ENCODE results near the gene UBR2. TPM values are rescaled to one million over a fixed set of nuclear protein-coding genes. Genes with fewer than 3 reads are reported as not detected.

Gene UBR2
- total and polyA plus RNA-seq, 2 of the 4 experiments (the other 2 are of a cell fraction): 7.7 to 32.3 TPM

GRCh38 chr6:42599558-42599957, 35.7 kb downstream of the UBR2 start:
- no peak overlapping the region for H3K4me2 ChIP-seq (ENCODE audit: low read depth, low read length)
- H3K56ac ChIP-seq (ENCODE audit: extremely low read depth, insufficient read depth, low read length): no peak overlapping the region
- H2BK15ac ChIP-seq (ENCODE audit: low read depth, low read length): no peak overlapping the region
- ChIA-PET POLR2A (ENCODE audit: unreplicated experiment) (no interaction called here), CTCF (no interaction called here)
- peaks cover 2% of the 10 kb centered on the region; the same call in 1 of the 2 replicates for H3K9me1 ChIP-seq (ENCODE audit: insufficient read depth, low read length)
- no peak overlapping the region for H2AFZ ChIP-seq (replicated peaks; ENCODE audit: low read length, poor library complexity)
- peaks cover 7% of the 10 kb centered on the region; the same call in 1 of the 2 replicates for H4K20me1 ChIP-seq (ENCODE audit: insufficient read depth, low read length)
- no peak overlapping the region for H4K5ac ChIP-seq (ENCODE audit: low read depth, low read length)
- H3K9ac ChIP-seq (ENCODE audit: low read depth, low read length): no peak overlapping the region
- H3K18ac ChIP-seq (ENCODE audit: low read depth, low read length): no peak overlapping the region
- dilution Hi-C loops (cut with HindIII; ENCODE audit: low sequenced_read_pairs, unreplicated experiment): no loop called here
- ATAC-seq (ENCODE audit: low read depth) (no peak), DNase-seq (no peak)
- no peaks in the 10 kb centered on the region for H3K9me3 ChIP-seq (ENCODE audit: control insufficient read depth, insufficient read depth, low read length)
- no peak overlapping the region for H3K4me3 ChIP-seq (ENCODE audit: insufficient read depth, low read depth, low read length)
- H2BK5ac ChIP-seq (ENCODE audit: low read depth, low read length, poor library complexity, severe bottlenecking): no peak overlapping the region
- H3K23ac ChIP-seq (ENCODE audit: low read depth, low read length): no peak overlapping the region
- H3K27me3 ChIP-seq (ENCODE audit: control insufficient read depth, insufficient read depth, low read length): no peaks in the 10 kb centered on the region
- H4K91ac ChIP-seq (ENCODE audit: insufficient read depth, low read depth, low read length): no peak overlapping the region
- no peak overlapping the region; the same call in 1 of the 2 replicates for H2AK5ac ChIP-seq (ENCODE audit: low read depth, low read length)
- no peak overlapping the region for H2BK20ac ChIP-seq (ENCODE audit: low read depth, low read length)
- in situ Hi-C loops (cut with MboI; ENCODE audit: low sequenced_read_pairs): no loop called here
- intact Hi-C loops (cut with micrococcal nuclease): loop anchor here (10.0 kb wide), 1 partner anchor 45 kb away; no protein-coding TSS in a partner anchor
- peaks cover 18 to 44% of the 10 kb centered on the region in 2 experiments for H3K79me1 ChIP-seq (ENCODE audit: low read depth in 1 of 2, low read length in 2 of 2)
- no TSS peak for BruUV-seq (replicated peaks)
- H3K4ac ChIP-seq (ENCODE audit: low read depth, low read length): no peak overlapping the region
- H2AK9ac ChIP-seq (replicated peaks; ENCODE audit: low read depth, low read length, poor library complexity): no peak overlapping the region
- H3K36me3 ChIP-seq (ENCODE audit: control insufficient read depth, insufficient read depth, low read length): peaks cover 10% of the 10 kb centered on the region
- no peak overlapping the region for H3K14ac ChIP-seq (replicated peaks; ENCODE audit: low read depth, low read length)
- no peak for TF ChIP-seq MAZ (IDR thresholded peaks at IDR 0.05; ENCODE audit: borderline replicate concordance, low read depth, low read length)
- no peak for TF ChIP-seq CHD1 (IDR thresholded peaks at IDR 0.05; ENCODE audit: low read depth, low read length)
- no peak for TF ChIP-seq POLR2A (IDR thresholded peaks at IDR 0.05; ENCODE audit: low read depth, low read length)
- no peak for TF ChIP-seq RAD21 (IDR thresholded peaks at IDR 0.05; ENCODE audit: low read length)
- TF ChIP-seq SMC3 (IDR thresholded peaks at IDR 0.05; ENCODE audit: low read depth, low read length): no peak
- no peak for TF ChIP-seq CEBPB (IDR thresholded peaks at IDR 0.05; ENCODE audit: low read depth, low read length)
- no peak for TF ChIP-seq RFX5 (IDR thresholded peaks at IDR 0.05; ENCODE audit: low read depth, low read length)
- TF ChIP-seq FOS (IDR thresholded peaks at IDR 0.05; ENCODE audit: low read depth, low read length): no peak
- TF ChIP-seq MAFK (IDR thresholded peaks at IDR 0.05; ENCODE audit: low read depth, low read length): no peak
- TF ChIP-seq RCOR1 (IDR thresholded peaks at IDR 0.05; ENCODE audit: insufficient replicate concordance, low read length): no peak
- TF ChIP-seq MXI1 (IDR thresholded peaks at IDR 0.05; ENCODE audit: borderline replicate concordance, low read depth, low read length): no peak
- no peak for TF ChIP-seq NFE2L2 (IDR thresholded peaks at IDR 0.05; ENCODE audit: low read depth, low read length)
- TF ChIP-seq BHLHE40 (IDR thresholded peaks at IDR 0.05; ENCODE audit: low read depth, low read length): no peak
- no peak for TF ChIP-seq USF2 (IDR thresholded peaks at IDR 0.05; ENCODE audit: low read depth, low read length)
- 67% methylated on average over 1 of the region's 3 CpGs; no CpG with 5 or more reads in 1 of the 2 experiments for WGBS, 2 experiments (ENCODE audit: extremely low coverage in 2 of 2, insufficient read length in 1 of 2)
- H3K4me1 ChIP-seq (ENCODE audit: control insufficient read depth, insufficient read depth, low read length): no peaks in the 10 kb centered on the region
- H2BK120ac ChIP-seq (ENCODE audit: low read depth, low read length): no peak overlapping the region
- H4K8ac ChIP-seq (ENCODE audit: low read depth in 2 of 2, low read length in 2 of 2): no peak overlapping the region
- no peak overlapping the region for H3K27ac ChIP-seq (ENCODE audit: insufficient read depth, low read length)
